Activated naive CD4-positive, alpha-beta T cell treated with anti-CD3 and anti-CD28 coated beads, Interleukin-2, amount 50 U/mL, for 24 hours (primary cell): ENCODE data around the gene TRAF1.

Experiments
- H3K27ac Mint-ChIP-seq: one replicate; pipeline ENCODE4 v1.8.0; 2021; ENCODE audit warnings: mild to moderate bottlenecking, mixed read lengths
- H3K27me3 Mint-ChIP-seq: one replicate; pipeline ENCODE4 v1.8.0; 2021; ENCODE audit warnings: mixed read lengths
- H3K36me3 Mint-ChIP-seq: one replicate; pipeline ENCODE4 v1.8.0; 2021; ENCODE audit warnings: mixed read lengths
- H3K4me1 Mint-ChIP-seq: one replicate; pipeline ENCODE4 v1.8.0; 2021; ENCODE audit warnings: mixed read lengths
- H3K4me3 Mint-ChIP-seq: one replicate; pipeline ENCODE4 v1.8.0; 2021; ENCODE audit warnings: mild to moderate bottlenecking, mixed read lengths
- H3K9me3 Mint-ChIP-seq: one replicate; pipeline ENCODE4 v1.8.0; 2021; ENCODE audit warnings: mixed read lengths

TRAF1 gene

GRCh38 chr9:120891884-120892747 is 34.5 kb downstream of the TRAF1 start:
- peak overlapping the region; percentile 75 for H3K4me3 Mint-ChIP-seq
- peaks cover 81% of the 10 kb centered on the region for H3K4me1 Mint-ChIP-seq
- peaks cover 6% of the 10 kb centered on the region for H3K36me3 Mint-ChIP-seq
- H3K27me3 Mint-ChIP-seq: no peaks in the 10 kb centered on the region
- H3K9me3 Mint-ChIP-seq: no peaks in the 10 kb centered on the region
- peak overlapping the region; percentile 98 for H3K27ac Mint-ChIP-seq

GRCh38 chr9:120891245-120891883 is 35.2 kb downstream of the TRAF1 start:
- Mint-ChIP-seq H3K9me3 (no peaks in the 10 kb centered on the region), H3K4me3 (peak overlapping the region; percentile 75), H3K27ac (peak overlapping the region; percentile 98)

GRCh38 chr9:120890320-120891244 is 36.0 kb downstream of the TRAF1 start:
- Mint-ChIP-seq H3K36me3 (peaks cover 4% of the 10 kb centered on the region), H3K9me3 (no peaks in the 10 kb centered on the region), H3K4me3 (peak overlapping the region; percentile 75)

More at GRCh38 chr9:120891245-120891883, 35.2 kb downstream of the TRAF1 start:
- no peaks in the 10 kb centered on the region for H3K27me3 Mint-ChIP-seq
- peaks cover 4% of the 10 kb centered on the region for H3K36me3 Mint-ChIP-seq
- peaks cover 78% of the 10 kb centered on the region for H3K4me1 Mint-ChIP-seq

GRCh38 chr9:120889606-120890271 is 36.9 kb downstream of the TRAF1 start:
- Mint-ChIP-seq H3K4me1 (peaks cover 76% of the 10 kb centered on the region), H3K9me3 (no peaks in the 10 kb centered on the region), H3K36me3 (peaks cover 4% of the 10 kb centered on the region), H3K27me3 (no peaks in the 10 kb centered on the region), H3K27ac (peak overlapping the region; percentile 98), H3K4me3 (peak overlapping the region; percentile 75)

More at GRCh38 chr9:120890320-120891244, 36.0 kb downstream of the TRAF1 start:
- no peaks in the 10 kb centered on the region for H3K27me3 Mint-ChIP-seq
- H3K27ac Mint-ChIP-seq: peak overlapping the region; percentile 98
- H3K4me1 Mint-ChIP-seq: peaks cover 83% of the 10 kb centered on the region

GRCh38 chr9:120888626-120889025 is 38.0 kb downstream of the TRAF1 start:
- Mint-ChIP-seq H3K27ac (peak overlapping the region; percentile 98), H3K27me3 (no peaks in the 10 kb centered on the region), H3K4me1 (peaks cover 76% of the 10 kb centered on the region), H3K4me3 (no peak overlapping the region), H3K9me3 (no peaks in the 10 kb centered on the region), H3K36me3 (peaks cover 4% of the 10 kb centered on the region)

- H3K27me3 Mint-ChIP-seq: no peaks in the 10 kb centered on the region
- H3K4me1 Mint-ChIP-seq: peaks cover 73% of the 10 kb centered on the region
- no peaks in the 10 kb centered on the region for H3K9me3 Mint-ChIP-seq
- no peaks in the 10 kb centered on the region for H3K36me3 Mint-ChIP-seq
- H3K4me3 Mint-ChIP-seq: no peak overlapping the region
- peak overlapping the region; percentile 74 for H3K27ac Mint-ChIP-seq
Observed at GRCh38 chr9:120886490-120886967, 40.1 kb downstream of the TRAF1 start.

GRCh38 chr9:120885958-120886357 is 40.6 kb downstream of the TRAF1 start:
- H3K36me3 Mint-ChIP-seq: no peaks in the 10 kb centered on the region
- peaks cover 73% of the 10 kb centered on the region for H3K4me1 Mint-ChIP-seq
- H3K27me3 Mint-ChIP-seq: no peaks in the 10 kb centered on the region
- H3K27ac Mint-ChIP-seq: peak overlapping the region; percentile 25
- no peak overlapping the region for H3K4me3 Mint-ChIP-seq
- H3K9me3 Mint-ChIP-seq: no peaks in the 10 kb centered on the region

GRCh38 chr9:120885457-120885856 is 41.1 kb downstream of the TRAF1 start:
- no peak overlapping the region for H3K4me3 Mint-ChIP-seq
- H3K27ac Mint-ChIP-seq: peak overlapping the region; percentile 25
- no peaks in the 10 kb centered on the region for H3K9me3 Mint-ChIP-seq
- H3K4me1 Mint-ChIP-seq: peaks cover 73% of the 10 kb centered on the region
- no peaks in the 10 kb centered on the region for H3K36me3 Mint-ChIP-seq
- H3K27me3 Mint-ChIP-seq: no peaks in the 10 kb centered on the region

- Mint-ChIP-seq H3K27me3 (no peaks in the 10 kb centered on the region), H3K9me3 (no peaks in the 10 kb centered on the region), H3K36me3 (no peaks in the 10 kb centered on the region), H3K27ac (no peak overlapping the region), H3K4me1 (peaks cover 73% of the 10 kb centered on the region), H3K4me3 (no peak overlapping the region)
Observed at GRCh38 chr9:120883608-120883996, 43.0 kb downstream of the TRAF1 start.

- Mint-ChIP-seq H3K27ac (peak overlapping the region; percentile 79), H3K4me3 (no peak overlapping the region), H3K9me3 (no peaks in the 10 kb centered on the region), H3K27me3 (no peaks in the 10 kb centered on the region), H3K36me3 (no peaks in the 10 kb centered on the region), H3K4me1 (peaks cover 73% of the 10 kb centered on the region)
Observed at GRCh38 chr9:120882935-120883607, 43.5 kb downstream of the TRAF1 start.

GRCh38 chr9:120879446-120879845 is 47.1 kb downstream of the TRAF1 start:
- no peaks in the 10 kb centered on the region for H3K9me3 Mint-ChIP-seq
- H3K4me3 Mint-ChIP-seq: peak overlapping the region; percentile 88
- peaks cover 3% of the 10 kb centered on the region for H3K36me3 Mint-ChIP-seq
- H3K27me3 Mint-ChIP-seq: no peaks in the 10 kb centered on the region
- H3K4me1 Mint-ChIP-seq: peaks cover 80% of the 10 kb centered on the region
- peak overlapping the region; percentile 96 for H3K27ac Mint-ChIP-seq

GRCh38 chr9:120878188-120879130 is 48.1 kb downstream of the TRAF1 start:
- peak overlapping the region; percentile 96 for H3K27ac Mint-ChIP-seq
- peaks cover 9% of the 10 kb centered on the region for H3K36me3 Mint-ChIP-seq
- H3K27me3 Mint-ChIP-seq: no peaks in the 10 kb centered on the region
- peaks cover 81% of the 10 kb centered on the region for H3K4me1 Mint-ChIP-seq
- no peaks in the 10 kb centered on the region for H3K9me3 Mint-ChIP-seq
- peak overlapping the region; percentile 88 for H3K4me3 Mint-ChIP-seq

- peak overlapping the region; percentile 95 for H3K27ac Mint-ChIP-seq
- no peaks in the 10 kb centered on the region for H3K27me3 Mint-ChIP-seq
- H3K36me3 Mint-ChIP-seq: peaks cover 10% of the 10 kb centered on the region
- no peaks in the 10 kb centered on the region for H3K9me3 Mint-ChIP-seq
- peaks cover 82% of the 10 kb centered on the region for H3K4me1 Mint-ChIP-seq
- peak overlapping the region; percentile 88 for H3K4me3 Mint-ChIP-seq
Observed at GRCh38 chr9:120877276-120878034, 49.1 kb downstream of the TRAF1 start.
